Caco-2 (cell line): ENCODE data around the gene STX1A. TPM values are rescaled to one million over a fixed set of nuclear protein-coding genes. Genes with fewer than 3 reads are reported as not detected.

ENCODE experiments used
- BruUV-seq: library from RNA; stranded (reverse); fragments of 400-500 nt; replicated peaks from 2 replicates; lab custom pipeline; 2021; lab: Mats Ljungman, UMichigan
- CTCF ChIA-PET: fragments of 300-600 bp; sonication (Branson Sonifier 250); formaldehyde crosslinking; loops from one replicate; lab custom pipeline; 2022; ENCODE audit warnings: antibody characterized with exemption; lab: Charles Lee
- POLR2A ChIA-PET: fragments of 300-600 bp; sonication (Branson Sonifier 250); formaldehyde crosslinking; loops from one replicate; lab custom pipeline; 2022; ENCODE audit warnings: antibody characterized with exemption; lab: Charles Lee
- DNase-seq, 2 experiments: peaks; one replicate each; pipeline versions ENCODE4 v3.0.0 to v3.0.0-alpha.2; 2020 to 2022
- H3K27me3 ChIP-seq: replicated peaks from 2 replicates; pipeline ENCODE4 v1.6.0; 2011; ENCODE audit warnings: low read length; ENCODE audit not compliant: control insufficient read depth, insufficient read depth
- H3K36me3 ChIP-seq: 2 replicates; pipeline ENCODE4 v1.5.1; 2011; ENCODE audit warnings: low read length; ENCODE audit not compliant: control insufficient read depth, insufficient read depth
- H3K4me1 ChIP-seq: fragments of 250-450 bp; sonication (Bioruptor Pico); 2 replicates; pipeline ENCODE4 v1.5.1; 2020; ENCODE audit warnings: mild to moderate bottlenecking
- H3K4me3 ChIP-seq: 2 replicates; pipeline ENCODE4 v1.5.1; 2011; ENCODE audit warnings: low read depth, mild to moderate bottlenecking, control low read depth, low read length
- H3K9me3 ChIP-seq: fragments of 250-450 bp; sonication (Bioruptor Pico); 2 replicates; pipeline ENCODE4 v1.5.1; 2020; ENCODE audit warnings: mild to moderate bottlenecking, moderate library complexity
- H3K27ac Mint-ChIP-seq: one replicate; pipeline ENCODE4 v1.8.0; 2022; ENCODE audit warnings: mixed read lengths; ENCODE audit not compliant: unreplicated experiment
- H3K27me3 Mint-ChIP-seq: one replicate; pipeline ENCODE4 v1.8.0; 2022; ENCODE audit warnings: mixed read lengths; ENCODE audit not compliant: insufficient read depth, unreplicated experiment
- H3K36me3 Mint-ChIP-seq: one replicate; pipeline ENCODE4 v1.8.0; 2022; ENCODE audit warnings: mild to moderate bottlenecking, mixed read lengths; ENCODE audit not compliant: insufficient read depth, unreplicated experiment
- H3K4me1 Mint-ChIP-seq: one replicate; pipeline ENCODE4 v1.8.0; 2022; ENCODE audit warnings: low read depth, mixed read lengths; ENCODE audit not compliant: unreplicated experiment
- H3K4me3 Mint-ChIP-seq: one replicate; pipeline ENCODE4 v1.8.0; 2022; ENCODE audit warnings: mild to moderate bottlenecking, moderate library complexity, mixed read lengths; ENCODE audit not compliant: unreplicated experiment
- H3K9me3 Mint-ChIP-seq: one replicate; pipeline ENCODE4 v1.8.0; 2022; ENCODE audit warnings: mixed read lengths; ENCODE audit not compliant: unreplicated experiment
- CTCF ChIP-seq, 2 experiments: fragments of 200-600 bp in 1 of 2; IDR thresholded peaks; 1 replicate in 1 of 2; 2 replicates in 1 of 2; pipeline versions ENCODE4 v1.5.1 to v1.8.0; 2011 to 2022; ENCODE audit warnings: antibody characterized with exemption in 1 of 2, control low read depth in 1 of 2, inconsistent platforms in 1 of 2, low read depth in 1 of 2, low read length in 1 of 2, mild to moderate bottlenecking in 1 of 2, moderate library complexity in 1 of 2; ENCODE audit not compliant: insufficient read depth in 1 of 2, severe bottlenecking in 1 of 2, unreplicated experiment in 1 of 2
- intact Hi-C: fragments of 100-400 bp; cut with micrococcal nuclease; formaldehyde crosslinking; loops from one replicate; pipeline ENCODE4 v1.10.0; 2022; ENCODE audit not compliant: unreplicated experiment
- total RNA-seq: library from RNA; stranded (reverse); gene quantifications from 2 replicates; pipeline ENCODE4 v1.2.3, GENCODE V29; 2022

STX1A gene
- total RNA-seq, 1 experiment from 2014 or later = 28.6 TPM

DNA sequence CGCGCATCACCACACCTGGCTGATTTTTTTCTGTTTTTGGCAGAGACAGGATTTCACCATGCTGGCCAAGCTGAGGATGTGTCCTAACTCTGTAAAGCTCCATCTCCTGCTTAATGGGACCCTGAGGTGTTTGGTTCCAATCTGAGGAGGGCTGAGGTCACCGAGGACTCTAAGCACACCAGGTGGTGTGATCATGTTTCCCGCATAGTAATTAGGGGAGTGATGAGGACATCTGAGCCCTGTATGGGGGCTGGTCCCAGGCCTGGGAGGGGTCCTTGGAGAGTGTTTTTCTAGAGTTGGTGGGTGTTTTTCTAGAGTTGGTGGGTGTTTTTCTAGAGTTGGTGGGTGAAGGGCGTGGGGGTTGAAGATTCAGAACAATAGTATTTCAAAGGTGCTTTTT is 22.1 kb upstream of the STX1A start:
- ChIA-PET CTCF (interaction anchor here (0.7 to 1.3 kb wide), 2 partner anchors 113 to 216 kb away, joined by 4 to 7 read pairs; no protein-coding TSS in a partner anchor), POLR2A (interaction anchor here (1.3 to 6.5 kb wide), 3 partner anchors 28 to 185 kb away, joined by 3 to 127 read pairs (median 4); partner anchors contain the start of genes CLDN3 and CLDN4)
- H3K36me3 Mint-ChIP-seq = peaks cover 60% of the 10 kb centered on the region
- no TSS peak for BruUV-seq
- H3K4me3 Mint-ChIP-seq = peak overlapping the region; percentile 70
- peaks cover 47% of the 10 kb centered on the region for H3K4me1 ChIP-seq
- H3K27me3 Mint-ChIP-seq = no peaks in the 10 kb centered on the region
- intact Hi-C loops = no loop called here
- no peak for TF ChIP-seq CTCF (IDR thresholded peaks at IDR 0.05; ENCODE audit: insufficient read depth in 1 of 2, low read depth in 1 of 2, low read length in 1 of 2, severe bottlenecking in 1 of 2, unreplicated experiment in 1 of 2)
- peaks cover 31% of the 10 kb centered on the region for H3K4me1 Mint-ChIP-seq
- H3K27me3 ChIP-seq = no peaks in the 10 kb centered on the region
- H3K27ac Mint-ChIP-seq = peak overlapping the region; percentile 100
- no peaks in the 10 kb centered on the region for H3K9me3 ChIP-seq
- peaks cover 7% of the 10 kb centered on the region for H3K36me3 ChIP-seq
- no peaks in the 10 kb centered on the region for H3K9me3 Mint-ChIP-seq
- DNase-seq = peak; percentile 67 to 80
- H3K4me3 ChIP-seq = no peak overlapping the region

DNA sequence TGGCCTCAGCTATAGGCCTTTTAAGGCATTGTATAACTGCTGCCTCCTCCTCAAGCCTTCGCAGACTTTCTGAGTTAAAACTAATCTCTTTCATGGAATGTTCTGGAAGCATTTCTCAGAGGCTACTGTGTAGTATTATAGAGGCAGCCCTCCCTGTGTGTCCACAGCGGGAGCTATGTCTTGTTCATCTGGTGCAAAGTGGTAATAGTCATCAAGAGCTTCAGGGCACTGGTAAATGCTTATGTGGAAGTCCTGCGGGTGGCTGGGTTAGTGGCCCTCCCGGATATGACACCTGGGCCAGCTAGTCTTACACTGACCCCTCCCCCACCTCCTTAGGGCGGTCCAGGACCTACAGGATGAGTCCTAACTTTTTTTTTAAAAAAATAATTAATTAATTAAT is 21.3 kb upstream of the STX1A start:
- H3K27me3 ChIP-seq = no peaks in the 10 kb centered on the region
- Mint-ChIP-seq H3K36me3 (peaks cover 60% of the 10 kb centered on the region), H3K4me3 (peak overlapping the region; percentile 33), H3K4me1 (peaks cover 23% of the 10 kb centered on the region), H3K9me3 (no peaks in the 10 kb centered on the region), H3K27me3 (no peaks in the 10 kb centered on the region), H3K27ac (peak overlapping the region; percentile 100)
- H3K36me3 ChIP-seq = peaks cover 8% of the 10 kb centered on the region
- intact Hi-C loops = no loop called here
- peaks cover 45% of the 10 kb centered on the region for H3K4me1 ChIP-seq
- no peaks in the 10 kb centered on the region for H3K9me3 ChIP-seq
- CTCF ChIA-PET = interaction anchor here (1.3 kb wide), 1 partner anchor 112 kb away, joined by 7 read pairs; no protein-coding TSS in a partner anchor
- DNase-seq = peak in 1 of 2 experiments; percentile 69
- no peak for TF ChIP-seq CTCF (IDR thresholded peaks at IDR 0.05; ENCODE audit: insufficient read depth in 1 of 2, low read depth in 1 of 2, low read length in 1 of 2, severe bottlenecking in 1 of 2, unreplicated experiment in 1 of 2)
- POLR2A ChIA-PET = interaction anchor here (0.6 to 6.5 kb wide), 4 partner anchors 29 to 172 kb away, joined by 3 to 127 read pairs (median 4); partner anchors contain the start of genes CLDN3, CLDN4 and METTL27
- no peak overlapping the region for H3K4me3 ChIP-seq
- BruUV-seq = no TSS peak

DNA sequence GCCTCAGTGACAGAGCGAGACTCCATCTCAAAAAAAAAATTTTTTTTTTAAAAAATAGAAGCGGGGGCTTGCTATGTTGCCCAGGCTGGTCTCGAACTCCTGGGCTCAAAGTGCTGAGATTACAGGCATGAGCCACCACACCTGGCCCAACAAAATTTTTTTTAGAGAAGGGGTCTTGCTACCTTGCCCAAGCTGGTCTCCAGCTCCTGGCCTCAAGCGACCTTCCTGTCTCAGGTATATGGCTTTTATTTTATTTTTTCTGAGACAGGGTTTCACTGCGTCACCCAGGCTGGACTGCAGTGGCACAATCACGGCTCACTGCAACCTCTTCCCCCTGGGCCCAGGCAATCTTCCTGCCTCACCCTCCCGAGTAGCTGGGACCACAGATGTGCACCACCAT is 20.7 kb upstream of the STX1A start:
- Histone ChIP-seq H3K27me3 (no peaks in the 10 kb centered on the region), H3K4me1 (peaks cover 45% of the 10 kb centered on the region), H3K4me3 (no peak overlapping the region), H3K9me3 (no peaks in the 10 kb centered on the region), H3K36me3 (peaks cover 9% of the 10 kb centered on the region)
- no peaks in the 10 kb centered on the region for H3K27me3 Mint-ChIP-seq
- peak overlapping the region; percentile 100 for H3K27ac Mint-ChIP-seq
- peaks cover 23% of the 10 kb centered on the region for H3K4me1 Mint-ChIP-seq
- TF ChIP-seq CTCF (IDR thresholded peaks at IDR 0.05; ENCODE audit: insufficient read depth in 1 of 2, low read depth in 1 of 2, low read length in 1 of 2, severe bottlenecking in 1 of 2, unreplicated experiment in 1 of 2) = no peak
- no TSS peak for BruUV-seq
- H3K36me3 Mint-ChIP-seq = peaks cover 66% of the 10 kb centered on the region
- POLR2A ChIA-PET = interaction anchor here (0.6 to 6.5 kb wide), 3 partner anchors 24 to 171 kb away, joined by 3 to 127 read pairs (median 3); partner anchors contain the start of gene CLDN4
- intact Hi-C loops = no loop called here
- CTCF ChIA-PET = interaction anchor here (0.9 to 1.3 kb wide), 2 partner anchors 89 to 111 kb away, joined by 3 to 7 read pairs; no protein-coding TSS in a partner anchor
- H3K9me3 Mint-ChIP-seq = no peaks in the 10 kb centered on the region
- DNase-seq = no peak
- H3K4me3 Mint-ChIP-seq = peak overlapping the region; percentile 33
